GM21529 (cell line): ENCODE measurements around the gene TRPM8.

Experiments used
- ATAC-seq: cut with Tn5 transposase; IDR thresholded peaks from one replicate; pipeline ENCODE4 v1.9.1; 2021; ENCODE audit not compliant: unreplicated experiment

The TRPM8 gene

GRCh38 chr2:233973786-233974185 is 56.6 kb downstream of the TRPM8 start:
- ATAC-seq: no peak

GRCh38 chr2:233974530-233975071 is 57.4 kb downstream of the TRPM8 start:
- no peak for ATAC-seq

- ATAC-seq: no peak
Measured at GRCh38 chr2:233976087-233976486, 58.9 kb downstream of the TRPM8 start.

- ATAC-seq: no peak
Measured at GRCh38 chr2:233976690-233977294, 59.6 kb downstream of the TRPM8 start.

- ATAC-seq: no peak
Measured at GRCh38 chr2:233977296-233977837, 60.2 kb downstream of the TRPM8 start.

GRCh38 chr2:233979748-233980147 is 62.6 kb downstream of the TRPM8 start:
- no peak for ATAC-seq

GRCh38 chr2:233980955-233981561 is 63.9 kb downstream of the TRPM8 start:
- no peak for ATAC-seq

GRCh38 chr2:233981574-233982420 is 64.6 kb downstream of the TRPM8 start:
- no peak for ATAC-seq

GRCh38 chr2:233982421-233983121 is 65.4 kb downstream of the TRPM8 start:
- ATAC-seq: no peak

- no peak for ATAC-seq
Measured at GRCh38 chr2:233983445-233983844, 66.3 kb downstream of the TRPM8 start.

GRCh38 chr2:233988581-233988980 is 71.4 kb downstream of the TRPM8 start:
- no peak for ATAC-seq

GRCh38 chr2:233989221-233989858 is 72.2 kb downstream of the TRPM8 start:
- ATAC-seq: no peak

- ATAC-seq: peak; percentile 81
Measured at GRCh38 chr2:233990261-233990798, 73.2 kb downstream of the TRPM8 start.

GRCh38 chr2:233991196-233991595 is 74.0 kb downstream of the TRPM8 start:
- no peak for ATAC-seq

- no peak for ATAC-seq
Measured at GRCh38 chr2:233992513-233993217, 75.5 kb downstream of the TRPM8 start.

- ATAC-seq: no peak
Measured at GRCh38 chr2:233993461-233993860, 76.3 kb downstream of the TRPM8 start.

GRCh38 chr2:233994151-233994550 is 77.0 kb downstream of the TRPM8 start:
- ATAC-seq: no peak

GRCh38 chr2:233996000-233996399 is 78.8 kb downstream of the TRPM8 start:
- no peak for ATAC-seq

- no peak for ATAC-seq
Measured at GRCh38 chr2:233996461-233996860, 79.3 kb downstream of the TRPM8 start.

- ATAC-seq: no peak
Measured at GRCh38 chr2:233997707-233998106, 80.5 kb downstream of the TRPM8 start.
